WTC11 (cell line): Measurements from ENCODE around the gene BICD2. TPM values are rescaled to one million over a fixed set of nuclear protein-coding genes. Genes with fewer than 3 reads are reported as not detected.

Experiments
- CREB1 ChIP-seq: sonication (generic); formaldehyde crosslinking; IDR thresholded peaks from 2 replicates; pipeline ENCODE4 v1.8.0; 2023; ENCODE audit warnings: mild to moderate bottlenecking, missing genetic modification reagents
- ETV6 ChIP-seq: sonication (generic); formaldehyde crosslinking; IDR thresholded peaks from 2 replicates; pipeline ENCODE4 v1.8.1; 2022; ENCODE audit warnings: mild to moderate bottlenecking, missing genetic modification reagents
- NFYB ChIP-seq: sonication (generic); formaldehyde crosslinking; conservative IDR thresholded peaks from 2 replicates; pipeline ENCODE4 v1.8.0; 2022; ENCODE audit warnings: low read depth, missing genetic modification reagents
- RELA ChIP-seq: sonication (generic); formaldehyde crosslinking; IDR thresholded peaks from 2 replicates; pipeline ENCODE4 v1.8.1; 2022; ENCODE audit warnings: missing genetic modification reagents, mild to moderate bottlenecking, borderline replicate concordance
- TP53 ChIP-seq: sonication (generic); formaldehyde crosslinking; IDR thresholded peaks from 2 replicates; pipeline ENCODE4 v1.8.1; 2023; ENCODE audit warnings: mild to moderate bottlenecking, missing genetic modification reagents
- ZBTB21 ChIP-seq: sonication (generic); formaldehyde crosslinking; IDR thresholded peaks from 2 replicates; pipeline ENCODE4 v1.8.1; 2023; ENCODE audit warnings: mild to moderate bottlenecking, missing genetic modification reagents, borderline replicate concordance
- ZNF219 ChIP-seq: sonication (generic); formaldehyde crosslinking; IDR thresholded peaks from 2 replicates; pipeline ENCODE4 v1.8.0; 2023; ENCODE audit warnings: missing genetic modification reagents, mild to moderate bottlenecking, borderline replicate concordance
- ZNF232 ChIP-seq: sonication (generic); formaldehyde crosslinking; IDR thresholded peaks from 2 replicates; pipeline ENCODE4 v1.8.0; 2022; ENCODE audit warnings: mild to moderate bottlenecking, missing genetic modification reagents
- total RNA-seq: library from RNA; stranded (reverse); gene quantifications from 3 replicates; pipeline ENCODE4 v1.2.3, GENCODE V29; 2021
- TF ChIP-seq, protein P1 (sequence below): sonication (generic); formaldehyde crosslinking; IDR thresholded peaks from 2 replicates; pipeline ENCODE4 v1.8.0; 2022; ENCODE audit warnings: mild to moderate bottlenecking, missing genetic modification reagents
- TF ChIP-seq, protein P2 (sequence below): sonication (generic); formaldehyde crosslinking; IDR thresholded peaks from 2 replicates; pipeline ENCODE4 v1.8.0; 2022; ENCODE audit warnings: mild to moderate bottlenecking, missing genetic modification reagents
- TF ChIP-seq, protein P3 (sequence below): sonication (generic); formaldehyde crosslinking; IDR thresholded peaks from 2 replicates; pipeline ENCODE4 v1.8.1; 2023; ENCODE audit warnings: mild to moderate bottlenecking, moderate library complexity, missing genetic modification reagents
- TF ChIP-seq, protein P4 (sequence below): sonication (generic); formaldehyde crosslinking; IDR thresholded peaks from 2 replicates; pipeline ENCODE4 v1.8.0; 2022; ENCODE audit warnings: mild to moderate bottlenecking, missing genetic modification reagents
- TF ChIP-seq, protein P5 (sequence below): sonication (generic); formaldehyde crosslinking; IDR thresholded peaks from 2 replicates; pipeline ENCODE4 v1.8.0; 2023; ENCODE audit warnings: mild to moderate bottlenecking, missing genetic modification reagents
- TF ChIP-seq, protein P6 (sequence below): sonication (generic); formaldehyde crosslinking; IDR thresholded peaks from 2 replicates; pipeline ENCODE4 v1.8.1; 2022; ENCODE audit warnings: low read depth, mild to moderate bottlenecking, moderate library complexity, missing genetic modification reagents, borderline replicate concordance
- TF ChIP-seq, protein P7 (sequence below): sonication (generic); formaldehyde crosslinking; IDR thresholded peaks from 2 replicates; pipeline ENCODE4 v1.8.1; 2022; ENCODE audit warnings: mild to moderate bottlenecking, moderate library complexity, missing genetic modification reagents

The BICD2 gene
- total RNA-seq, 1 experiment from 2014 or later = 38.7 TPM

DNA sequence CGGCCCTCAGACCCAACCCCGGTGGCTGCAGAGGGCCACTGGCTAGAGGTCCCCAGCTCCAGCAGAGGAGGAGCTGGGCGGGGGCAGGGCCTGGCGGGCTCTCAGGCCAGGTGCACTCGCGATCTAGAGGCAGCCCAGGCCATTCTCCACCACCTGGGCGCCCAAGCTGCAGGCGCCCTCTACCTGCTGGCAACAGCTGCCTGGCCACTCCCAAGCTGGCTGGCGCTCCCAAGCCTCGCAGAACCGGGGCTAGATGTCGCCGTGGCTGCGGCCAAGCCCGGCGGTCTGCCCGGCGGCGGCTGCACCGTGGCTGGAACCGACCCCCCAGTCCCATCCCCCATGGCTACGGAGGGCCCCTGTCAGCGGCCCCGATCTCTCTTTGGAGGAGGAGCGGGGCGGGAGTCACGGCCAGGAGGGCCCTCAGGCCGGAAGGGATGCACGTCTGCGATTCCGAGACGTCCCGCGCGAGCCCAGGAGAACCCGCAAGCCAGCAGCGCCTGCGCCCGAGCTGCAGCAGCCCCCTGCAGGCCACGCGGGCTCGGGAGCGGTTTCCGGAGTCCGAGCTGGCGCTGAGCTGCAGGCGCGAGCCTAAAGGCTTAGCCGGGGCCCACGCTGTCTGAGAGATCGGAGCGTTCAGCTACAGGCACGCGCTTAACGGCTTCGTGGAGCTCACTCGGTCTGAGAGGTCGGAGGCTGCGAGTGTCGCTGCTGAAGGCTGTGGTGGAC lies 44.3 kb upstream of the BICD2 start (continued):
- TF ChIP-seq, protein P1, sequence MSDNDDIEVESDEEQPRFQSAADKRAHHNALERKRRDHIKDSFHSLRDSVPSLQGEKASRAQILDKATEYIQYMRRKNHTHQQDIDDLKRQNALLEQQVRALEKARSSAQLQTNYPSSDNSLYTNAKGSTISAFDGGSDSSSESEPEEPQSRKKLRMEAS (CRISPR knock-in tag) = peak; percentile 85
- TF ChIP-seq TP53 (CRISPR knock-in tag) (no peak), NFYB (CRISPR knock-in tag) (no peak), CREB1 (CRISPR knock-in tag) (0 out of 2 replicates have a peak, but pooled peaks have one; percentile 73), ZNF219 (CRISPR knock-in tag) (0 out of 2 replicates have a peak, but pooled peaks have one; percentile 15), RELA (CRISPR knock-in tag) (peak; percentile 32; the same call in 1 of the 2 replicates), ZBTB21 (no peak), ETV6 (CRISPR knock-in tag) (0 out of 2 replicates have a peak, but pooled peaks have one; percentile 52), ZNF232 (CRISPR knock-in tag) (peak; percentile 62; the same call in 1 of the 2 replicates)
- TF ChIP-seq, protein P2, sequence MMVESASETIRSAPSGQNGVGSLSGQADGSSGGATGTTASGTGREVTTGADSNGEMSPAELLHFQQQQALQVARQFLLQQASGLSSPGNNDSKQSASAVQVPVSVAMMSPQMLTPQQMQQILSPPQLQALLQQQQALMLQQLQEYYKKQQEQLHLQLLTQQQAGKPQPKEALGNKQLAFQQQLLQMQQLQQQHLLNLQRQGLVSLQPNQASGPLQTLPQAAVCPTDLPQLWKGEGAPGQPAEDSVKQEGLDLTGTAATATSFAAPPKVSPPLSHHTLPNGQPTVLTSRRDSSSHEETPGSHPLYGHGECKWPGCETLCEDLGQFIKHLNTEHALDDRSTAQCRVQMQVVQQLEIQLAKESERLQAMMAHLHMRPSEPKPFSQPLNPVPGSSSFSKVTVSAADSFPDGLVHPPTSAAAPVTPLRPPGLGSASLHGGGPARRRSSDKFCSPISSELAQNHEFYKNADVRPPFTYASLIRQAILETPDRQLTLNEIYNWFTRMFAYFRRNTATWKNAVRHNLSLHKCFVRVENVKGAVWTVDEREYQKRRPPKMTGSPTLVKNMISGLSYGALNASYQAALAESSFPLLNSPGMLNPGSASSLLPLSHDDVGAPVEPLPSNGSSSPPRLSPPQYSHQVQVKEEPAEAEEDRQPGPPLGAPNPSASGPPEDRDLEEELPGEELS (CRISPR knock-in tag) = peak; percentile 82
- TF ChIP-seq, protein P3, sequence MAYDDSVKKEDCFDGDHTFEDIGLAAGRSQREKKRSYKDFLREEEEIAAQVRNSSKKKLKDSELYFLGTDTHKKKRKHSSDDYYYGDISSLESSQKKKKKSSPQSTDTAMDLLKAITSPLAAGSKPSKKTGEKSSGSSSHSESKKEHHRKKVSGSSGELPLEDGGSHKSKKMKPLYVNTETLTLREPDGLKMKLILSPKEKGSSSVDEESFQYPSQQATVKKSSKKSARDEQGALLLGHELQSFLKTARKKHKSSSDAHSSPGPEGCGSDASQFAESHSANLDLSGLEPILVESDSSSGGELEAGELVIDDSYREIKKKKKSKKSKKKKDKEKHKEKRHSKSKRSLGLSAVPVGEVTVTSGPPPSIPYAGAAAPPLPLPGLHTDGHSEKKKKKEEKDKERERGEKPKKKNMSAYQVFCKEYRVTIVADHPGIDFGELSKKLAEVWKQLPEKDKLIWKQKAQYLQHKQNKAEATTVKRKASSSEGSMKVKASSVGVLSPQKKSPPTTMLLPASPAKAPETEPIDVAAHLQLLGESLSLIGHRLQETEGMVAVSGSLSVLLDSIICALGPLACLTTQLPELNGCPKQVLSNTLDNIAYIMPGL (CRISPR knock-in tag) = peak; percentile 94
- TF ChIP-seq, protein P4, sequence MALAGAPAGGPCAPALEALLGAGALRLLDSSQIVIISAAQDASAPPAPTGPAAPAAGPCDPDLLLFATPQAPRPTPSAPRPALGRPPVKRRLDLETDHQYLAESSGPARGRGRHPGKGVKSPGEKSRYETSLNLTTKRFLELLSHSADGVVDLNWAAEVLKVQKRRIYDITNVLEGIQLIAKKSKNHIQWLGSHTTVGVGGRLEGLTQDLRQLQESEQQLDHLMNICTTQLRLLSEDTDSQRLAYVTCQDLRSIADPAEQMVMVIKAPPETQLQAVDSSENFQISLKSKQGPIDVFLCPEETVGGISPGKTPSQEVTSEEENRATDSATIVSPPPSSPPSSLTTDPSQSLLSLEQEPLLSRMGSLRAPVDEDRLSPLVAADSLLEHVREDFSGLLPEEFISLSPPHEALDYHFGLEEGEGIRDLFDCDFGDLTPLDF (CRISPR knock-in tag) = no peak
- TF ChIP-seq, protein P5, sequence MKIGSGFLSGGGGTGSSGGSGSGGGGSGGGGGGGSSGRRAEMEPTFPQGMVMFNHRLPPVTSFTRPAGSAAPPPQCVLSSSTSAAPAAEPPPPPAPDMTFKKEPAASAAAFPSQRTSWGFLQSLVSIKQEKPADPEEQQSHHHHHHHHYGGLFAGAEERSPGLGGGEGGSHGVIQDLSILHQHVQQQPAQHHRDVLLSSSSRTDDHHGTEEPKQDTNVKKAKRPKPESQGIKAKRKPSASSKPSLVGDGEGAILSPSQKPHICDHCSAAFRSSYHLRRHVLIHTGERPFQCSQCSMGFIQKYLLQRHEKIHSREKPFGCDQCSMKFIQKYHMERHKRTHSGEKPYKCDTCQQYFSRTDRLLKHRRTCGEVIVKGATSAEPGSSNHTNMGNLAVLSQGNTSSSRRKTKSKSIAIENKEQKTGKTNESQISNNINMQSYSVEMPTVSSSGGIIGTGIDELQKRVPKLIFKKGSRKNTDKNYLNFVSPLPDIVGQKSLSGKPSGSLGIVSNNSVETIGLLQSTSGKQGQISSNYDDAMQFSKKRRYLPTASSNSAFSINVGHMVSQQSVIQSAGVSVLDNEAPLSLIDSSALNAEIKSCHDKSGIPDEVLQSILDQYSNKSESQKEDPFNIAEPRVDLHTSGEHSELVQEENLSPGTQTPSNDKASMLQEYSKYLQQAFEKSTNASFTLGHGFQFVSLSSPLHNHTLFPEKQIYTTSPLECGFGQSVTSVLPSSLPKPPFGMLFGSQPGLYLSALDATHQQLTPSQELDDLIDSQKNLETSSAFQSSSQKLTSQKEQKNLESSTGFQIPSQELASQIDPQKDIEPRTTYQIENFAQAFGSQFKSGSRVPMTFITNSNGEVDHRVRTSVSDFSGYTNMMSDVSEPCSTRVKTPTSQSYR (CRISPR knock-in tag) = 0 out of 2 replicates have a peak, but pooled peaks have one; percentile 40
- TF ChIP-seq, protein P6, sequence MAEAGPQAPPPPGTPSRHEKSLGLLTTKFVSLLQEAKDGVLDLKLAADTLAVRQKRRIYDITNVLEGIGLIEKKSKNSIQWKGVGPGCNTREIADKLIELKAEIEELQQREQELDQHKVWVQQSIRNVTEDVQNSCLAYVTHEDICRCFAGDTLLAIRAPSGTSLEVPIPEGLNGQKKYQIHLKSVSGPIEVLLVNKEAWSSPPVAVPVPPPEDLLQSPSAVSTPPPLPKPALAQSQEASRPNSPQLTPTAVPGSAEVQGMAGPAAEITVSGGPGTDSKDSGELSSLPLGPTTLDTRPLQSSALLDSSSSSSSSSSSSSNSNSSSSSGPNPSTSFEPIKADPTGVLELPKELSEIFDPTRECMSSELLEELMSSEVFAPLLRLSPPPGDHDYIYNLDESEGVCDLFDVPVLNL = 0 out of 2 replicates have a peak, but pooled peaks have one; percentile 7
- TF ChIP-seq, protein P7, sequence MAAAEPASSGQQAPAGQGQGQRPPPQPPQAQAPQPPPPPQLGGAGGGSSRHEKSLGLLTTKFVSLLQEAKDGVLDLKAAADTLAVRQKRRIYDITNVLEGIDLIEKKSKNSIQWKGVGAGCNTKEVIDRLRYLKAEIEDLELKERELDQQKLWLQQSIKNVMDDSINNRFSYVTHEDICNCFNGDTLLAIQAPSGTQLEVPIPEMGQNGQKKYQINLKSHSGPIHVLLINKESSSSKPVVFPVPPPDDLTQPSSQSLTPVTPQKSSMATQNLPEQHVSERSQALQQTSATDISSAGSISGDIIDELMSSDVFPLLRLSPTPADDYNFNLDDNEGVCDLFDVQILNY (CRISPR knock-in tag) = peak; percentile 59; the same call in 1 of the 2 replicates
- TF ChIP-seq, all 79 proteins: peak for 17
